HG03025 (cell line): ENCODE results near the gene FARSA.
"Not testable (repeated sequence)": the region's sequence is repeated elsewhere in the genome, so short reads cannot be mapped to it uniquely, and the experiment has no call there.

Experiments used
- ATAC-seq: cut with Tn5 transposase; IDR thresholded peaks from one replicate; pipeline ENCODE4 v1.9.1; 2021; ENCODE audit warnings: mild to moderate bottlenecking, moderate library complexity; ENCODE audit not compliant: unreplicated experiment, low FRiP score

FARSA gene

DNA sequence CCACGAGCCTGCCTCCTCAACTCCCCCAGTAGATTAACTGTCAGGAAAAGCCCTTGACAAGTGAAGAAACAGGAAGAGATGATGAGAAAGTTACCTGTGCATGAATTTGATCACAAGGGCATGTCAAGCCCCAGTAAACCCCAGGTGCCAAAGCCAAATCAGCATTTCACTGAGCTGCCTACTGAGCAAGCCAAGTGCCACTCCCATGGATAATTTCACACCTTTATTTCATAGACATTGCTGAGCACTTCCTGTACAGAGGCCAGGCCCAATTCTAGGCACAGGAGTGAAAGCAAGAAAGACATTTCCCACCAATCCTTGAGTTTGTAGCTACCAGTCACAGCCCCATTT, 21.1 kb upstream of the FARSA start:
- no peak for ATAC-seq

DNA sequence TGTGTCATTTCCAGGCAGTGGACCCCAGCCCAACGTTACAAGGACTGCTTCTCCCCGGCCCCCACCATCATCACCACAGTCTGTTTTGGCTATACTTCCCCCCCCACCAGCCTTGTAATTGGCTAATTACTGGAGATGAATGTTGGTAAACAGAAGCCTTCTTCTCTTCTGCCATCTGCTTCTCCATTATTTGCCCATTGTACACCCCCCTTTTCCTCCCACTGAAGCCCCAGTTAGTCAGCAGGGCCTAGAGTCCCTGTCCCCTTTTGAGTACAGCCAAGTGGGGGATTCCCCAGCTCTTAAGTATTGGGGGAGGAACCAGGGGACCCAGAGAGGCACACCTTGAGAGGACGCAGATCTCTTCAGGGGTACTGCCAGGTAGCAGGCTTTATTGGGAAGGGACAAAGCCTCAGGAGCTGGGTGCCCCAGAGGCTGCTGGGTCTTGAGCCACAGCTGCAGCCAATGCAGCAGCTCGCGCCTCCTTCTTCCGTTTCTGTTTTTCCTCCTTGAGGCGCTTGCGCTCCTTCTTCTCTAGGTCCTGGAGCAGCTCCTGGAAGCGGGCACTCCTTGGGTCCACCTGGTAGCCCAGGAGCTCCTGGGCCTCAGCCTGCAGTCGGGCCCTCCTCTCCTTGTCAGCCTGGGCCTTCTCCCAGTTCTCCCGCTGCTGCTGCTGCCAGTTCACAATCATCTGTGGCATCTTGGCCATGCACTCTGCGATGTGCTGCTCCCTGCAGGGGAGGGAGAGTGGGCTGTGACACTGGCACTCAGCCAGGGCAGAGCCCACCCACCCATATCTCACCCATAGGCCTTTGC, 20.5 kb upstream of the FARSA start:
- no peak for ATAC-seq

DNA sequence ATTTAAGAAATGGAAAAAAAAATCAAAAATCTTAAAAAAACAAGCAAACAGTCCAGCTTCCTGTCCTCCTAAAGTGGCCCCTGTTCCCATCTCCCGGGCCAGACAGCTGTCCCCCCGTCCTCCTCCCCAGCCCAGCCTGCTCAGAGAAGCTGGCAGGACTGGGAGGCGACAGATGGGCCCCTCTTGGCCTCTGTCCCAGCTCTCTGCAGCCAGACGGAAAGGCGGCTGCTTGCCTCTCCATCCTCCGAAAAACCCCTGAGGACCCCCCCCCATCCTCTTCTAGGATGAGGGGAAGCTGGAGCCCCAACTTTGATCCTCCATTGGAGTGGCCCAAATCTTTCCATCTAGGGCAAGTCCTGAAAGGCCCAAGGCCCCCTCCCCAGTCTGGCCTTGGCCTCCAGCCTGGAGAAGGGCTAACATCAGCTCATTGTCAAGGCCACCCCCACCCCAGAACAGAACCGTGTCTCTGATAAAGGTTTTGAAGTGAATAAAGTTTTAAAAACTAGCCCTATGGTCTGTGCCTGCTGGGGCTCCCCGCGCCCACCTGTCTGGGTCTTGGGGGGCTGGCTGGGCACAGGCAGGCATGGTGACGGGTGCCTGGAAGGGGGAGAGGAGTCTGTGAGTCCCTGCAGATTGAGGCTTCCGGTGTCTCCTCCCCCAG, 19.8 kb upstream of the FARSA start:
- no peak for ATAC-seq

DNA sequence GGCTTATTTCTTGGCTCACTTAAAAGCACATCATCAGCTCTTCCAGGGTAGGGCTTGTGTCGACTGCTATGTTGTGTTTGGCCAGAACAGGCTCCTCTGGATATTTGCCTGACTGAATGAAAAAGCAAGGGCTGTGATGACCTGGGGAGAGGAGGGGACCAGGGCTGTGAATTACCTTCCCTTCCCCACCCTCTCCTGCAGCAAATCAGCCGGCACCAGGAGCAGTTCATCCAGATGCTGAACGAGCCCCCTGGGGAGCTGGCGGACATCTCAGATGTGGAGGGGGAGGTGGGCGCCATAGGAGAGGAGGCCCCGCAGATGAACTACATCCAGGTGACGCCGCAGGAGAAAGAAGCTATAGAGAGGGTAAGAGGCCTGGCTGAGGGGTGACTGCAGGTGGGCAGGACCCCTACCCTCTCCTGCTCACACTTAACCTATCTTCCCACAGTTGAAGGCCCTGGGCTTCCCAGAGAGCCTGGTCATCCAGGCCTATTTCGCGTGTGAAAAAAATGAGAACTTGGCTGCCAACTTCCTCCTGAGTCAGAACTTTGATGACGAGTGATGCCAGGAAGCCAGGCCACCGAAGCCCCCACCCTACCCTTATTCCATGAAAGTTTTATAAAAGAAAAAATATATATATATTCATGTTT, 19.1 kb upstream of the FARSA start:
- no peak for ATAC-seq

DNA sequence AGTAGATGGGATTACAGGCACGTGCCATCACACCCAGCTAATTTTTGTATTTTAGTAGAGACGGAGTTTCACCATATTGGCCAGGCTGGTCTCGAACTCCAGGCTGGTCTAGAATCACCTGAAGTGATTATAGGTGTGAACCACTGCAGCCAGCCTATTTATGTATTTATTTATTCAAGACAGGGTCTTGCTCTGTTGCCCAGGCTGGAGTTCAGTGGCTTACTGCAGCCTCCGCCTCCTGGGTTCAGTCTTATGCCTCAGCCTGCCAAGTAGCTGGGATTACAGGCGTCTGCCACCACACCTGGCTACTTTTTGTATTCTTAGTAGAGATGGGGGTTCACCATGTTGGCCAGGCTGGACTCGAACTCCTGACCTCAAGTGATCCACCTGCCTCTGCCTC, 18.5 kb upstream of the FARSA start:
- ATAC-seq = not testable (repeated sequence)

DNA sequence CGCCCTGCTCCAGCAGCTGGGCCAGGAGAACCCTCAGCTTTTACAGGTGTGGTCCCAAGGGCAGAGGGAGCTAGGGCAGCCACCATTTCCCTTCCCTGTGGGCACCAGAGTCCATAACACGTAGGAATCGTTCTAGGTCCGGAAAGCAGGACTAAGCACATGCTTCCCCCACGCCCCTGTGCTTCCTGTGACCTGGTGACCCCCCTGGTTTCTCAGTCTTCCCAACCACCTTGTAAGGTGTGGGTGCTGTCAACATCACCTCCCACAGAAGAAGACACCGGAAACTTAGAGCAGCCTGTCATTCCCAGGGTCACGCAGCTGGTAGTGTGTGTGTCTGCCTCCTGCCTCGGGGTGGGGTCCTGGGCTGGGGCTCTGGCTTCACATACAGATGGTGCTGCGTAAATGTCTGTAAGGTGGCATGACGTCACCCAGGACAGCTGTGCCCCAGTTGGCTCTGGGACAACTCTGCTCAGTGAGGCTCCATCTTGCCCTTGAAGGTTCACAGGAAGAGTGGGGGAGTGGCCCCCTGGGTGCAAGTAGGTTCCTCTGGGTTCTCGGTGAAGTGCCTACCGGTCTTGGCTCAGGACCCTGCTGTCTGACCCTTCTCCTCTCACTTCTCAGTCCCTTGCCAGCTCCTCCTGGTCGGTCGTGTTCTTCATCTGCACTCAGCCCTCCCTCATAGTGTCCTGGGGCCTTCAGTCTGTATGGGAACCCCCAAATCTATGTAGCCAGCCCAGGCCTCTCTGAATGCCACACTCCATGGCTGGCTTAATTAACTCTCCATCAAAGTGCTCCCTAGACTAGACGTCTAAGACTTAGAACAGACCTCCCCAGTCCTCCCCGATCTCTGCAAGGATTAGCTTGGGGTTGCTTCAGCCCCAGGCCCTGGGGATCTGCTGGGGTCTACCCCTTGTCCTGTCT, 16.1 kb upstream of the FARSA start:
- no peak for ATAC-seq

DNA sequence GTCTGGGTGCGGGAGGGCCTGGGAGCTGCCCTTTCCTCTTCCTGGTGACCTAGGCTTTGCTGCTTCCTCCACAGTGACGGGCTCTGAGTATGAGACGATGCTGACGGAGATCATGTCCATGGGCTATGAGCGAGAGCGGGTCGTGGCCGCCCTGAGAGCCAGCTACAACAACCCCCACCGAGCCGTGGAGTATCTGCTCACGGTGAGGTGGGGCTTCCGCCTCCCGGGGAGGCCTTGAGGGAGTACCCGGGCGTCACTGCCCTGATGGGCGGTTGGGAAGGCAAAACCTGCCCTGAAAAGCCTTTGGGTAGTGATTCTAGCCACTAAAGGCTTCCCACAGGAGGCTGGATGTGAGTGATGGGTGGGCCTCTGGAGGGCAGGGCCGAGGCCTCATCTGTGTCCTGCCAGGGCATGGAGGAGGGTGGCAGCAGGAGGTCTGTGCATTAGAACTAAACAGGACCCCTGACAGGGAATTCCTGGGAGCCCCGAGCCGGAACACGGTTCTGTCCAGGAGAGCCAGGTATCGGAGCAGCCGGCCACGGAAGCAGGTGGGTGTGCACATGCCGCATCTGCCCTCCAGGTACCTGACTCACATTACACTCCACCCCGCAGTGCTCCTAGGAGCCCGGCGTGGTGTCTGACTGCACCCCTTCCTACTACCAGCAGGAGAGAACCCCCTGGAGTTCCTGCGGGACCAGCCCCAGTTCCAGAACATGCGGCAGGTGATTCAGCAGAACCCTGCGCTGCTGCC, 15.3 kb upstream of the FARSA start:
- ATAC-seq = no peak

DNA sequence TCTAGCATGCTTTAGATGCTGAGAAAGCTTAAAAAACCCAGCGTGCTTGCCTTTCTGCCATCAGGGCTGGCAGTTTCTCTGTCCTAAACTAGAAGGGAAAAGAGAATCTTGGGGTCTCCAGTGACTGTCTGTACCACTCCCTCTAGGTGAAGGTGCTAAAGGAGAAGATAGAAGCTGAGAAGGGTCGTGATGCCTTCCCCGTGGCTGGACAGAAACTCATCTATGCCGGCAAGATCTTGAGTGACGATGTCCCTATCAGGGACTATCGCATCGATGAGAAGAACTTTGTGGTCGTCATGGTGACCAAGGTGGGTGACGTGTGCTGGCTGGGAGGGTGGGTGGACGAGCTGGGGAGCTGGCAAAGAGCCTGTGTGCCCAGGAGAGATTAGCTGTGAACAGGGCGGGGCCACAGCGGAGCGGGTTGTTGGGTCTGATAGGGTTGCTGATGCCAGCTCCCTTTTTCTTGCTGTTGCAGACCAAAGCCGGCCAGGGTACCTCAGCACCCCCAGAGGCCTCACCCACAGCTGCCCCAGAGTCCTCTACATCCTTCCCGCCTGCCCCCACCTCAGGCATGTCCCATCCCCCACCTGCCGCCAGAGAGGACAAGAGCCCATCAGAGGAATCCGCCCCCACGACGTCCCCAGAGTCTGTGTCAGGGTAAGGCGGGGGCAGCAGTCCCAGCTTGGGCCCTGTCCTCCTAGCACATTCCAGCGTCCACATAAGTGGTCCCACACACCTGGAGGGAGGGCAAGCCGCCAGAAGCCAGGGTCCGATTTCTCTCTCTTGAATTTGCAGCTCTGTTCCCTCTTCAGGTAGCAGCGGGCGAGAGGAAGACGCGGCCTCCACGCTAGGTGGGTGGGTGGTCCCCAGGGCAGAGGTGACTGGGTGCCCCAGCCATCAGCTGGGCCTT, 14.4 kb upstream of the FARSA start:
- ATAC-seq = no peak

DNA sequence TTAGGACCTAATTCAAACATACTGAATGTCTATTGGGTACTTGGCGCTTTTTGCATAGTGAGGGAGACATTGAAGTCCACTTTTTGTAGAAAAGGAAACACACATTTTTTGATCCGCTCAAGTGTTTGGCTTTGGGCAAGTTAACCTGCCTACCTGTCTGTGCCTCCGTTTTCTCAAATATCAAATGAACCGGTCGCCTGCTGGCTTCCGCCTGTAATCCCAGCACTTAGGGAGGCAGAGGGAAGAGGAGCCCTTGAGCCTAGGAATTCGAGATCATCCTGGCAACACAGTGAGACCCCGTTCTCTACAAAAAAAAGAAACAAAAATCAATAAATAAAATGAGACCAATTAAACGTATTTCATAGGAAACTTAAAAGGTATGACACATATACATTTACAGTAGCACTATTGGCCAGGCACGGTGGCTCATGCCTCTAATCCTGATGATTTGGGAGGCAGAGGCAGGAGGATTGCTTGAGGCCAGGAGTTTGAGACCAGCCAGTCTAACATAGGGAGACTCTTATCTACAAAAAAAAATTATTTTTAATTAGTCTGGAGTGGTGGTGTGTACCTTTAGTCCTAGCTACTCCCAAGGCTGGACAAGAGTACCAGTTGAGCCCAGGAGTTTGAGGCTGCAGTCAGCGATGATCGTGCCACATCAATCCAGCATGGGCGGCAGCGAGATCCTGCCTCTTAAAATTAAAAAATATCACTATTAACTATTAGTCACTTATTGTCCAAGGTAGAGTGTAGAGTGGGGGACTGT, 13.4 kb upstream of the FARSA start:
- no peak for ATAC-seq

DNA sequence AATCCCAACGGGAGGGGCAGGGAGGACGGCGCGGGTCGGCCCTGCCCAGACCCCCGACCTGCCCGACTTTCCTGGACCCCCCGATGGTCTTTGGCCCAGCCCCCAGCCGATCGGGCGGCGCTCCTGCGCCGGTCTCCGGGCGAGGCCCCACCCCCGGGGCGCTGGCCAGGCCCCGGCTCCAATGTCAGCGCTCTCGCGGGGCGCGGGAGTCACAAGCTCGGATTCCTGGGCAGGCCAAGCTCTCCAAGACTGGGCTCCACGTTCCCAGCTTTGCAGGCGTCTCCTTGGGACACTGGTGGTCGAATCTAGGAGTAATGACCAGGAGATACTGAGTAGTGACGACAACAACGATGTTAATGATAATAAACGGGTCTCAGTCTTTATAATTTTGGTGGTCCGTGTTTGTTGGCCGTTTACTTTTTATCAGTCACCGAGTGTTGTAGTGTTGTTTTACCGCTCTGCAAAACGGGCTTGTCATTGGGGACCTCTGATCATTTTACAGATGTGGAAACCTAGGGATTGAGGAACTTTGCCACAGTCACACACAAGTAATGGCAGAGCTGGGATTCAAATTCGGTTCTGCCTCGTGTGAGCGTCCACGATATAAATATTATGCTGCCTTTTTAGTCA, 12.7 kb upstream of the FARSA start:
- ATAC-seq = peak; percentile 23

DNA sequence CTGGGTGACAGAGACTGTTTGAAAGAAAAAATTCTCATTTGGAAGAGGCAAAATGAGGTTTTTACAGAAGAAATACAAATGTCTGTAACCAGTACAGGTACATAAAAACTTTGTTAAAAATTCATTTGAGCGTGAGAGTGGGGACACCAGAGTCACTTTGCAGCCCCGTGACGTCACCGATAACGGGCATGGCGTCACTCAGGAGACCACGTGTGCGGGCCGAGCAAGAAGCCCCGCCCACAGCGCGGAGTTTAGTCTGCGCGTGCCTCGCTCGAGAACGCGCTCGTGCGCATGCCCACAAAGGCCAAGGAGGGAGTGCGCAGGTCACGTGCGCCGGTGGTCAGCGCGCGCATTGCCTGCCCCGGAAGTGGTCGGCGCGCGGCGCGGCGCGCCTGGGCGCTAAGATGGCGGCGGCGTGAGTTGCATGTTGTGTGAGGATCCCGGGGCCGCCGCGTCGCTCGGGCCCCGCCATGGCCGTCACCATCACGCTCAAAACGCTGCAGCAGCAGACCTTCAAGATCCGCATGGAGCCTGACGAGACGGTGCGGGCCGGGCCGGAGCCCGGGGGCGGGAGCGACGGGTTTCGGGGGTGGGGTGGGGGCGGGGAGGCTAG, 12.1 kb upstream of the FARSA start, which contains the start of gene RAD23A:
Gene RAD23A (plus strand): TSS at position 384 of the 613 bp plus-strand sequence. CDS start 87 bp downstream, at position 471.
- ATAC-seq = peak; percentile 70

DNA sequence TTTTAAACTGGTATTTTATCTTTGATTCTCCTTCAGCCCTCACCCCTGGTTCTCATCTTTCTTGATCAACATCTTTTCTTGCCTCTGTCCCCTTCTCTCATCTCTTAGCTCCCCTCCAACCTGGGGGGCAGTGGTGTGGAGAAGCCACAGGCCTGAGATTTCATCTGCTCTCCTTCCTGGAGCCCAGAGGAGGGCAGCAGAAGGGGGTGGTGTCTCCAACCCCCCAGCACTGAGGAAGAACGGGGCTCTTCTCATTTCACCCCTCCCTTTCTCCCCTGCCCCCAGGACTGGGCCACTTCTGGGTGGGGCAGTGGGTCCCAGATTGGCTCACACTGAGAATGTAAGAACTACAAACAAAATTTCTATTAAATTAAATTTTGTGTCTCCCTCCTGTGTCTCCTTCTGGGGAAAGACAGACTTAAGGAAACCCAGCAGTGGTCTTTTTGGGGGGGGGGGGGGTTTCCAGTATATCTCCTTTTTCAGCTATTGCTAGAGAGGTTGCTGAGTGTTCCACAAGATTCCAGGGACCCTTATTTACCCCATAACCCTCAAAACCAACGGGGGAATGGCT, 10.7 kb upstream of the FARSA start:
- ATAC-seq = no peak

DNA sequence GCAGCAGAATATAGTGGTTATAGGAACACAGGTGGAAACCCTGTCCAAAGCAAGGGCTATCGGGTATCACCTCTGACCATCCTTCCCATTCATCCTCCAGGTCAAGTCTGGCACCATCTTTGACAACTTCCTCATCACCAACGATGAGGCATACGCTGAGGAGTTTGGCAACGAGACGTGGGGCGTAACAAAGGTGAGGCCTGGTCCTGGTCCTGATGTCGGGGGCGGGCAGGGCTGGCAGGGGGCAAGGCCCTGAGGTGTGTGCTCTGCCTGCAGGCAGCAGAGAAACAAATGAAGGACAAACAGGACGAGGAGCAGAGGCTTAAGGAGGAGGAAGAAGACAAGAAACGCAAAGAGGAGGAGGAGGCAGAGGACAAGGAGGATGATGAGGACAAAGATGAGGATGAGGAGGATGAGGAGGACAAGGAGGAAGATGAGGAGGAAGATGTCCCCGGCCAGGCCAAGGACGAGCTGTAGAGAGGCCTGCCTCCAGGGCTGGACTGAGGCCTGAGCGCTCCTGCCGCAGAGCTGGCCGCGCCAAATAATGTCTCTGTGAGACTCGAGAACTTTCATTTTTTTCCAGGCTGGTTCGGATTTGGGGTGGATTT, 10.0 kb upstream of the FARSA start:
- no peak for ATAC-seq

DNA sequence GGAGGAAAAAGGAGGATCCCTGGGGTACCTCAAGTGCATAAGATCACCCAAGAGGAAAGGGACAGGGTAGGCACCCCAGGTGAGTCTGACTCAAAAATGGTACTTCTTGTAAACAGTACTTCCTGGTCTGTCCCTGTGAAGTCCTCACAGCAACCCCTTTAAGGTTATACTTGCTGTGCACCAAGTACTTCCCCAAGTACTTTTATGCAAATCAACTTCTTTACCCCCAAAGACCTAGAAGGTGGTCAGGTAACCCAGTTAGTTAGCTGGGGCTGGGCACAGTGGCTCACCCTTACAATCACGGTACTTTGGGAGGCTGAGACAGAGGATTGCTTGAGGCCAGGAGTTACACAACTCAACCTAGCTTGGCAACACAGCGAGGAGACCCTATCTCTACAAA, 7.4 kb upstream of the FARSA start:
- no peak for ATAC-seq

DNA sequence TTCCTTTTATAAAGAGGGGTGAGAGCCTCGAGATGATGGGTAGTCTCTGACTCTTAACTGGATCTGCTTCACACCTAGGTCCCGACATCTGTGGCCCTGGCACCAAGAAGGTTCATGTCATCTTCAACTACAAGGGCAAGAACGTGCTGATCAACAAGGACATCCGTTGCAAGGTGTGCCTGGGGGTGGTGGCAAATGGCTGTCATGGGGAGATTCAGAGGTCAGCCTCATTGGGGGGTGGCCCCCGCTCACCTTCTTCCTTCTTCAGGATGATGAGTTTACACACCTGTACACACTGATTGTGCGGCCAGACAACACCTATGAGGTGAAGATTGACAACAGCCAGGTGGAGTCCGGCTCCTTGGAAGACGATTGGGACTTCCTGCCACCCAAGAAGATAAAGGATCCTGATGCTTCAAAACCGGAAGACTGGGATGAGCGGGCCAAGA, 6.5 kb upstream of the FARSA start:
- ATAC-seq = no peak
